ENCODE measurements around the gene ZFYVE21.

The ZFYVE21 gene

DNA sequence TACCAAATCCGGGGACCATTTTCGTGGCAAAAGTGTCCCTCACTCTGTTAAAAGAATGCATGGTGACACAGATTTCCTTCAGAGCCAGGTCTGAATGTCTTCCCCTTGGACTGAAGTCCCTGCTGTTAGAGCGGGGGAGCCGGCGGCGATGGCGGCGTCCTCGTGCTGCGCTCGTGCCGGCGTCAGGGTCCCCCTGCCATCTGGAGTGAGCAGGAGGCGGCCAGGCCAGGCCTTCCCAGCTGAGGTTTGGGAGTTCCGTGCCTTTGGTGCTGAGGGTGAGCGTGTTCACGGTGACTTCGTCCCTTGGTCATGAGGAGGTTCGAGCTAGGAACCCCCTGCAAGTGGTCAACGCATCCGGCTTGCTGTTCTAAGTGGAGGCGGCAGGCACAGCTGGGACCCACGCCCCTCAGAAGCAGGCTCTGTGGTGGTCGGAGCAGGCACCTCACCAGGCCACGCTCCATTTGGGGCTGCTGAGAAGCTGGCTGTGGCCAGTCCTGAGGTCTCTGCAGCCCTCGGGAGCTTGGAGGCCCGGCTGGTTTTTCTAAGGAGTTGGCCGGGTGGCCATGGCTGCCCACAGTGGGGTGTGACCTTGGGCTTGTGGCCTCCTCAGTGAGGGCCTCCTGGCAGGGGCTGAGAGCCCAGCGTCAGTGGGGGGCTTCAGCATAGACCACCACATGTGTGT, 9.5 kb downstream of the ZFYVE21 start:
- no peak for DNase-seq (ENCODE audit: low read depth, low spot score)

GRCh38 chr14:103725739-103726395, 10.3 kb downstream of the ZFYVE21 start:
- no peak for DNase-seq (ENCODE audit: low read depth, low spot score)

DNA sequence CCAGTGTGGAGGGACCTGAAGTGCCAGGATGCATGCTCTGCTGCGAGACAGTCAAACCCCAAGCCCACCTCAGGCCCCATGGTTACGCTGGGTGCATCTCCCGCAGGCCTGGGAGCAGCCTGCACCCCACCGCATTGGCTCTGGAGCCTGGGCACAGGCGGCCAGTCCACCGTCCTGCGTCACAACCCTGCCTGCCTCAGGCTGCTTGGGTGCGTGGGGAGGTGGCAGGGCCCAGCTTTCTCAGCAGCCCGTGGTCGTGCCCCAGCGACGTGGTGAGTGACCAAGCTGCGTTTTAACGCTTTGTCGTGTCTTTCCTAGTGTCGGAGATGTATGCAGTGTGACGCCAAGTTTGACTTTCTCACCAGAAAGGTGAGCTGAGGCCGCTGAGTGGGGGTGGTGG, 10.9 kb downstream of the ZFYVE21 start:
- DNase-seq (ENCODE audit: low read depth, low spot score): no peak

- DNase-seq (ENCODE audit: low read depth, low spot score): no peak
Measured at GRCh38 chr14:103727313-103727980, 11.8 kb downstream of the ZFYVE21 start.

GRCh38 chr14:103728141-103728540, 12.5 kb downstream of the ZFYVE21 start:
- DNase-seq (ENCODE audit: low read depth, low spot score): no peak

- DNase-seq (ENCODE audit: low read depth, low spot score): no peak
Measured at GRCh38 chr14:103728721-103729120, 13.1 kb downstream of the ZFYVE21 start.

GRCh38 chr14:103729496-103730448, 14.2 kb downstream of the ZFYVE21 start:
- DNase-seq (ENCODE audit: low read depth, low spot score): no peak

GRCh38 chr14:103730490-103731035, 15.0 kb downstream of the ZFYVE21 start:
- no peak for DNase-seq (ENCODE audit: low read depth, low spot score)

DNA sequence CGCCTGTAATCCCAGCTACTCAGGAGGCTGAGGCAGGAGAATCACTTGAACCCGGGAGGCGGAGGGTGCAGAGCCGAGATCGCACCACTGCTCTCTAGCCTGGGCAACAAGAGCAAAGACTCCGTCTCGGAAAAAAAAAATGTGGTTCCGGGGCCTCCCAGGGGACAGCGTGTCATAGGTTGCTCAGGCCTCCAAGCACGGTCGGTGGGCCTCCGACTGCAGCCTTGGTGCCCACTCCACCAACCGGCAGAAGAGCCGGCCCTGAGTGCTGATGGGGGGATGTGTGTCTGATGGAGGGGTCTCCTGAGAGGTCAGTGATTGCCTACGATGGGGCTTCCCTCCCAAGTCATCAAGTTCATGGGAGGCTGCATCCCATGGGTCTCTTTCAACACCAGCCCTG, 15.9 kb downstream of the ZFYVE21 start:
- DNase-seq (ENCODE audit: low read depth, low spot score): no peak

DNA sequence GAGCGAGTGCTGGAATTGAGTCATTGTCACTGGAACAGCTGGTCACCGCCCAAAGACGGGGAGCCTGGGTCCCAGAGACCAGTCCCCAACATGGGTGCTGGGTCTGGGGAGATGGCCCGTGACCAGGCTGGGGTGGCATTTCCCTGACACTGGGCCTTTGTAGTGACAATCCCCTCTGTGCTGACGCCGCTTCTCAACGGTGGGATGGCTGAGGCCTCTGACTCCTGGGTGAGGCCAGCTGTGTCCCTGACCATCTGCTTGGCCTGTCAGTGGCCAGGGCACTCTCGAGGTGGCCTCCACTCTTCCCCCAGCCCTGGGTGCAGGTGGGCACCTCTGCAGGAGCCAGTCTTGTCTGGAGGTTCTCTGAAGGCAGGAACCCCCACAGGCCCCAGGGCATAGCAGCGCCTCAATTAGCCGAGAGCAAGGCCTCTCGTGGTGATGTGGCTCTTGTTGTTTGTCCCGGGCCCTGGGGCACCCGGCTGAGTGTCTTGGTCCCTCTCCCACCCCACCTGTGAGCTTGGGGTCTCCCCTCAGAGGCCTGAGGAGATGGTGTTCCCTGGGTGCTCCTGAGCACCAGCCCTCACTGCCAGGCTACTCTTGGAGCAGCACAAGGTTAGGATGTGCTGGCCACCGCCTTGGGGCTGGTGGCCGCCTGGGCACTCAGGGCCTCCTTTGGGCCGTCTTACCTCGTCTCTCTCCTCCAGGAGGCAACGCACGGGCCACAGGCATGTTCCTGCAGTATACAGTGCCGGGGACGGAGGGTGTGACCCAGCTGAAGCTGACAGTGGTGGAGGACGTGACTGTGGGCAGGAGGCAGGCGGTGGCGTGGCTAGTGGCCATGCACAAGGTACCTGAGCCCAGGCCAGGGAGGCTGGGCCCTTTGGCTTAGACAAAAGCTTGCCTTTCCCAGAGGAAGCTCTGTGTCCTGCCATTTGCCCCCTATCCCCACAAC, 16.6 kb downstream of the ZFYVE21 start:
- no peak for DNase-seq (ENCODE audit: low read depth, low spot score)

- no peak for DNase-seq (ENCODE audit: low read depth, low spot score)
Measured at GRCh38 chr14:103732868-103733620, 17.4 kb downstream of the ZFYVE21 start.

DNA sequence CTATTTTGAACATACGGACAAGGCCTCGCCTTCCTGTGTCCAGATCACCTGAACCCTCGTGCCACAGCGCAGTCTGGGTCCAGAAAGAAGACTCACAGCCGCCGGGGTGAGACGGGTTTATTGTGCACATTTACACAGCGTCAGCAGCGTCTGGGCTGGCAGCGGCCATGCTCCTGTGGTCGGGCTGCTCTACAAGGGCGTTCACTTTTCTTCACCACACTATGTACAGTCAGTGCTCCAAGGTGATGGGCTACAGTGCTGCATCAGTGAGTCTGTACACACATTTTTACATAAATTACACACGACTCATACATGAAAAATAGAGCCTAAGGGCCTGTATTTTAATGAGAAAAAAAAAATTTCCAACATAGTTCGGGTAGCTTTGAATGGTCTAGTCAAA, 18.0 kb downstream of the ZFYVE21 start:
- DNase-seq (ENCODE audit: low read depth, low spot score): no peak

DNA sequence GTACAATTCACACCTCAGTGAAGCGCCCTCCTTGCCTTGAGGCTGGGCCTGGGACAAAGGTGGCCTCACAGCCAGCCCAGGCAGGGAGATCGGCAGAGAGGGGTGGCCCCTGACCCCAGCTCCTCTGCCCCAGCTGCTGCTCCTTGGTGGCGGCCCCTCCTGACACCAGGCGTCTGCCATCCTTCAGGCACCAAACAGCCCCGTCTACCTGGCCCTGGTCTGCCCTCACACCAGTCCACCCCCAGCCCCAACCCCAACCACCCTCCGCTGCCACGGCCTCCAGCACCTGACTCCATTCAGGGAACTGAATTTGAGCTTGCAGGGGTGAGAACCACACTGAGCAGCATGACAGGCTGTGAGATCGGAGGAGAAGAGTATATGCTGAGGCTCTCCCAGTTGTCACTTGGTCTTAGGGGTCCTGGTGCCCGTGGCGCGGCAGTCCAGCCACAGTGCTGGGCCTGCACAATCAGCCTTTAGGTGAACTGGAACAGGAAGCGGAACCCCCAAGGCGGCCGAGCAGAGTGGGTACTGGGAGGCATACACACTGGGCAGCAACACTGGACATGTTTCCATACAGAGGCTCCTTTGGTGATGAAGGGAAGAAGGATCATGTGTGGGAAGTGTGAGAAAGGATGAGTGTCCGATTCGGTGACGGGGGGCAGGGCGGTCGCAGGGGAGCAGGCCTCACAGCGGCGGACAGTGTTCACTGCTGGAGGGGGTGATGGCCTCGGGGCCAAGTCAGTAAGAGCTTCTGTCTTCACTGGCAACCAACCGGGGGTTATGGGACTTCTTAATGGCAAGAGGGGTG, 18.7 kb downstream of the ZFYVE21 start:
- no peak for DNase-seq (ENCODE audit: low read depth, low spot score)

GRCh38 chr14:103735022-103735421, 19.4 kb downstream of the ZFYVE21 start:
- no peak for DNase-seq (ENCODE audit: low read depth, low spot score)

DNA sequence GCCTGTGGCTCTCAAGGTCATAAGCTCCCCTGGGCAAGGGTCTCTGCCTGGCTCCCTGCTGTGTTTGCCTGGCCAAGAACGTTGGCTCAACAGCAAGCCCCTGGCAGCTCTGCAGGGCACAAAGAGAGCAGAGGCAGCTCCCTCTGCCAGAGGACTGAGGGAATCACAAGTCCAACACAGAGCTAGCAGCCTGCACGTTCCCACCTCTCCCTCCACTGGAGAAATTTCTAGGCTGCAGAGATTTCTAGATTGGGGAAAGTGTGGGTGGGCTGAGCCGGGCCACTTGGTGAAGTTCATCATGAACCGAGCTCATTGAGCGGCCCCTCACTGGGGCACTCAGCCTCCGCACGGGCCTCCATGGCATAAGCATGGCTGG, 19.8 kb downstream of the ZFYVE21 start:
- no peak for DNase-seq (ENCODE audit: low read depth, low spot score)

- DNase-seq (ENCODE audit: low read depth, low spot score): no peak
Measured at GRCh38 chr14:103735815-103736545, 20.4 kb downstream of the ZFYVE21 start.

GRCh38 chr14:103736546-103737431, 21.2 kb downstream of the ZFYVE21 start:
- no peak for DNase-seq (ENCODE audit: low read depth, low spot score)

All from activated CD4-positive, CD25-positive, alpha-beta regulatory T cell treated with anti-CD3 and anti-CD28 coated beads, Interleukin-2, amount 50 U/mL, for 16 hours (primary cell).